ENCODE data around the gene PLEKHM1. TPM values are rescaled to one million over a fixed set of nuclear protein-coding genes. Genes with fewer than 3 reads are reported as not detected.
A peak's percentile ranks its signal among the peaks of the same experiment; 100 is the strongest.

PLEKHM1 gene
- total RNA-seq, 2 donors from 2014 or later: 87.6 to 97.0 TPM

GRCh38 chr17:45423975-45424335 is 66.6 kb downstream of the PLEKHM1 start:
- H3K9me3 ChIP-seq (ENCODE audit: control insufficient read depth, low read length, poor library complexity, severe bottlenecking): no peaks in the 10 kb centered on the region
- ATAC-seq: no peak
- H3K36me3 Mint-ChIP-seq (ENCODE audit: low read depth): no peaks in the 10 kb centered on the region
- H3K27me3 Mint-ChIP-seq: no peaks in the 10 kb centered on the region
- H3K4me1 Mint-ChIP-seq: peaks cover 15% of the 10 kb centered on the region
- no peak overlapping the region for H3K27ac Mint-ChIP-seq
- no peak for DNase-seq
- H3K4me3 Mint-ChIP-seq: no peak overlapping the region

- Mint-ChIP-seq H3K4me3 (no peak overlapping the region), H3K4me1 (peaks cover 11% of the 10 kb centered on the region), H3K27me3 (no peaks in the 10 kb centered on the region), H3K27ac (no peak overlapping the region), H3K36me3 (ENCODE audit: low read depth) (no peaks in the 10 kb centered on the region)
- no peak for ATAC-seq
- H3K9me3 ChIP-seq (ENCODE audit: control insufficient read depth, low read length, poor library complexity, severe bottlenecking): no peaks in the 10 kb centered on the region
- no peak for DNase-seq
Measured at GRCh38 chr17:45423304-45423974, 67.1 kb downstream of the PLEKHM1 start.

- Mint-ChIP-seq H3K27me3 (no peaks in the 10 kb centered on the region), H3K4me1 (peaks cover 25% of the 10 kb centered on the region), H3K4me3 (no peak overlapping the region), H3K36me3 (ENCODE audit: low read depth) (peaks cover 6% of the 10 kb centered on the region), H3K27ac (peak overlapping the region; percentile 71)
- no peaks in the 10 kb centered on the region for H3K9me3 ChIP-seq (ENCODE audit: control insufficient read depth, low read length, poor library complexity, severe bottlenecking)
- no peak for DNase-seq
- no peak for ATAC-seq
Measured at GRCh38 chr17:45414990-45415881, 75.3 kb downstream of the PLEKHM1 start.

GRCh38 chr17:45413498-45413923 is 77.0 kb downstream of the PLEKHM1 start:
- no peaks in the 10 kb centered on the region for H3K9me3 ChIP-seq (ENCODE audit: control insufficient read depth, low read length, poor library complexity, severe bottlenecking)
- Mint-ChIP-seq H3K4me3 (no peak overlapping the region), H3K36me3 (ENCODE audit: low read depth) (peaks cover 6% of the 10 kb centered on the region), H3K4me1 (peaks cover 39% of the 10 kb centered on the region), H3K27me3 (no peaks in the 10 kb centered on the region), H3K27ac (no peak overlapping the region)
- ATAC-seq (peak; percentile 30), DNase-seq (no peak)

GRCh38 chr17:45411348-45412105 is 79.0 kb downstream of the PLEKHM1 start:
- Mint-ChIP-seq H3K4me3 (peak overlapping the region; percentile 95), H3K27me3 (no peaks in the 10 kb centered on the region)

GRCh38 chr17:45410144-45411091 is 80.1 kb downstream of the PLEKHM1 start:
- peak overlapping the region; percentile 95 for H3K27ac Mint-ChIP-seq
- DNase-seq (peak; percentile 27 to 43 (median 43)), ATAC-seq (peak; percentile 79)
- peaks cover 48% of the 10 kb centered on the region for H3K4me1 Mint-ChIP-seq
- H3K36me3 Mint-ChIP-seq (ENCODE audit: low read depth): peaks cover 5% of the 10 kb centered on the region
- peak overlapping the region; percentile 95 for H3K4me3 Mint-ChIP-seq
- H3K27me3 Mint-ChIP-seq: no peaks in the 10 kb centered on the region
- no peaks in the 10 kb centered on the region for H3K9me3 ChIP-seq (ENCODE audit: control insufficient read depth, low read length, poor library complexity, severe bottlenecking)

More at GRCh38 chr17:45411348-45412105, 79.0 kb downstream of the PLEKHM1 start:
- peaks cover 6% of the 10 kb centered on the region for H3K36me3 Mint-ChIP-seq (ENCODE audit: low read depth)
- peak overlapping the region; percentile 95 for H3K27ac Mint-ChIP-seq
- ATAC-seq: no peak
- no peak for DNase-seq
- peaks cover 51% of the 10 kb centered on the region for H3K4me1 Mint-ChIP-seq
- H3K9me3 ChIP-seq (ENCODE audit: control insufficient read depth, low read length, poor library complexity, severe bottlenecking): no peaks in the 10 kb centered on the region

- peak overlapping the region; percentile 95 for H3K4me3 Mint-ChIP-seq
- H3K27me3 Mint-ChIP-seq: no peaks in the 10 kb centered on the region
- no peak for DNase-seq
- ATAC-seq: peak; percentile 41
- H3K36me3 Mint-ChIP-seq (ENCODE audit: low read depth): no peaks in the 10 kb centered on the region
- no peaks in the 10 kb centered on the region for H3K9me3 ChIP-seq (ENCODE audit: control insufficient read depth, low read length, poor library complexity, severe bottlenecking)
- H3K4me1 Mint-ChIP-seq: peaks cover 44% of the 10 kb centered on the region
- H3K27ac Mint-ChIP-seq: peak overlapping the region; percentile 95
Measured at GRCh38 chr17:45409659-45410076, 80.9 kb downstream of the PLEKHM1 start.

GRCh38 chr17:45408611-45409421 is 81.7 kb downstream of the PLEKHM1 start:
- no peaks in the 10 kb centered on the region for H3K9me3 ChIP-seq (ENCODE audit: control insufficient read depth, low read length, poor library complexity, severe bottlenecking)
- no peaks in the 10 kb centered on the region for H3K36me3 Mint-ChIP-seq (ENCODE audit: low read depth)
- H3K27me3 Mint-ChIP-seq: no peaks in the 10 kb centered on the region
- H3K4me3 Mint-ChIP-seq: peak overlapping the region; percentile 95
- H3K27ac Mint-ChIP-seq: peak overlapping the region; percentile 95
- ATAC-seq (no peak), DNase-seq (no peak)
- peaks cover 49% of the 10 kb centered on the region for H3K4me1 Mint-ChIP-seq

GRCh38 chr17:45406107-45406506 is 84.4 kb downstream of the PLEKHM1 start:
- peak overlapping the region; percentile 95 for H3K27ac Mint-ChIP-seq
- DNase-seq (no peak), ATAC-seq (no peak)
- peaks cover 4% of the 10 kb centered on the region for H3K36me3 Mint-ChIP-seq (ENCODE audit: low read depth)
- no peaks in the 10 kb centered on the region for H3K27me3 Mint-ChIP-seq
- no peaks in the 10 kb centered on the region for H3K9me3 ChIP-seq (ENCODE audit: control insufficient read depth, low read length, poor library complexity, severe bottlenecking)
- H3K4me1 Mint-ChIP-seq: peaks cover 41% of the 10 kb centered on the region
- no peak overlapping the region for H3K4me3 Mint-ChIP-seq

GRCh38 chr17:45405250-45406086 is 85.1 kb downstream of the PLEKHM1 start:
- Mint-ChIP-seq H3K4me3 (no peak overlapping the region), H3K27ac (no peak overlapping the region), H3K27me3 (no peaks in the 10 kb centered on the region), H3K36me3 (ENCODE audit: low read depth) (peaks cover 4% of the 10 kb centered on the region), H3K4me1 (peaks cover 38% of the 10 kb centered on the region)
- DNase-seq (no peak), ATAC-seq (no peak)
- H3K9me3 ChIP-seq (ENCODE audit: control insufficient read depth, low read length, poor library complexity, severe bottlenecking): no peaks in the 10 kb centered on the region

- Mint-ChIP-seq H3K4me3 (no peak overlapping the region), H3K27ac (no peak overlapping the region), H3K4me1 (peaks cover 31% of the 10 kb centered on the region), H3K27me3 (no peaks in the 10 kb centered on the region), H3K36me3 (ENCODE audit: low read depth) (peaks cover 4% of the 10 kb centered on the region)
- DNase-seq: no peak
- H3K9me3 ChIP-seq (ENCODE audit: control insufficient read depth, low read length, poor library complexity, severe bottlenecking): no peaks in the 10 kb centered on the region
- ATAC-seq: no peak
Measured at GRCh38 chr17:45404870-45405249, 85.7 kb downstream of the PLEKHM1 start.

Measured in T-helper 17 cell (primary cell).